Vagina (tissue), 2 donors: ENCODE measurements around the gene HSPB6. TPM values are rescaled to one million over a fixed set of nuclear protein-coding genes. Genes with fewer than 3 reads are reported as not detected.

ENCODE experiments used
- DNase-seq, 2 donors: peaks; one replicate each; pipeline ENCODE4 v3.0.0-alpha.2; 2017; ENCODE audit errors: extremely low spot score in 2 of 2
- H3K27ac ChIP-seq: fragments of 200-600 bp; sonication (generic); one replicate; pipeline ENCODE4 v1.5.1; 2019
- H3K27me3 ChIP-seq: fragments of 200-600 bp; sonication (generic); one replicate; pipeline ENCODE4 v1.5.1; 2019
- H3K36me3 ChIP-seq, 2 donors: fragments of 200-600 bp; sonication (generic); one replicate each; pipeline ENCODE4 v1.5.1; 2017 to 2019
- H3K4me1 ChIP-seq: fragments of 200-600 bp; sonication (generic); one replicate; pipeline ENCODE4 v1.5.1; 2019
- H3K4me3 ChIP-seq, 2 donors: fragments of 200-600 bp; sonication (generic); 1 replicate in 1 of 2; 2 replicates in 1 of 2; pipeline ENCODE4 v1.5.1; 2016 to 2019
- H3K9me3 ChIP-seq: fragments of 200-600 bp; sonication (generic); one replicate; pipeline ENCODE4 v1.5.1; 2019
- CTCF ChIP-seq, 3 experiments: fragments of 450-650 bp in 2 of 3; fragments of 200-600 bp in 1 of 3; sonication (generic) in 1 of 3; IDR thresholded peaks; one replicate each; pipeline ENCODE4 v1.5.1; 2017 to 2019; ENCODE audit warnings: antibody characterized with exemption in 3 of 3, mild to moderate bottlenecking in 2 of 3, moderate library complexity in 2 of 3
- POLR2A ChIP-seq, 2 donors: fragments of 450-650 bp; IDR thresholded peaks; one replicate each; pipeline ENCODE4 v1.6.1; 2017; ENCODE audit warnings: antibody characterized with exemption in 2 of 2, mild to moderate bottlenecking in 2 of 2, moderate library complexity in 2 of 2
- POLR2AphosphoS5 ChIP-seq, 2 donors: sonication (generic); formaldehyde crosslinking; IDR thresholded peaks; one replicate each; pipeline ENCODE4 v1.9.0; 2017; ENCODE audit warnings: antibody characterized with exemption in 2 of 2, mild to moderate bottlenecking in 2 of 2, low read depth in 1 of 2; ENCODE audit not compliant: insufficient read depth in 1 of 2
- intact Hi-C: fragments of 100-400 bp; cut with DNase I; formaldehyde crosslinking; loops from one replicate; pipeline ENCODE4 v1.15.1; 2023
- total RNA-seq: library from RNA; depleted of rRNA; stranded (reverse); fragments of >200 nt; gene quantifications from one replicate; pipeline ENCODE4 v1.2.3, GENCODE V29; 2016

The HSPB6 gene
- total RNA-seq, 1 donor from 2014 or later, result 238 TPM

DNA sequence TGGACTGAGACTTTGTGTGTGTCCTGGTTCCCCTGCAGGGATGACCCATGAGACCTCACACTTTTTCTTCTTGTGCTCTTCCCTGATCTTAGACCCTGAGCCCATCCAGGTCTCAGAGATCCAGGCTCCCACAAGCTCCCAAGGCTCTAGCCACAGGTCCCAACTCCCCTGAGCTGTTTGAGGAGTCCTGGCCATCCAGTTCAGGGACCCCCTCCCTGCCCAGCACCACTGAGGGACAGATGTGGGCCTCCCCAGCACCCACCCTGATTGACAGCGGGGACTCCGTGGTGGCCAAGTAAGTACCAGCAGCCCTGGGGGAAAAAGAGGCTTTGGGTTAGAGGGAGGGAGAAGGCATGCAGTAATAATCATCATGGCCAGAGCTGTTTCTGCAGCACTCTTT, 2.9 kb upstream of the HSPB6 start:
- Histone ChIP-seq H3K4me3 (no peak overlapping the region), H3K36me3 (peaks cover 0 to 4% of the 10 kb centered on the region in 2 donors), H3K9me3 (no peaks in the 10 kb centered on the region), H3K27me3 (no peaks in the 10 kb centered on the region), H3K4me1 (peaks cover 38% of the 10 kb centered on the region), H3K27ac (no peak overlapping the region)
- intact Hi-C loops, result no loop called here
- DNase-seq, result no peak
- TF ChIP-seq POLR2AphosphoS5 (IDR thresholded peaks at IDR 0.05; ENCODE audit: insufficient read depth in 1 of 2, low read depth in 1 of 2) (no peak), CTCF (IDR thresholded peaks at IDR 0.05) (no peak), POLR2A (IDR thresholded peaks at IDR 0.05) (no peak)

GRCh38 chr19:35757749-35758608, 1.1 kb upstream of the HSPB6 start, which contains the start of gene PROSER3:
Gene PROSER3 (plus strand): TSS chr19:35758176. CDS start chr19:35758216, 40 bp downstream.
- intact Hi-C loops, result no loop called here
- peak; percentile 99 to 100 for DNase-seq

GRCh38 chr19:35757231-35757748, 461 bp upstream of the HSPB6 start:
- peaks cover 42% of the 10 kb centered on the region for H3K4me1 ChIP-seq
- TF ChIP-seq POLR2A (IDR thresholded peaks at IDR 0.05) (peak in 1 of 2 donors; percentile 22), CTCF (IDR thresholded peaks at IDR 0.05) (no peak), POLR2AphosphoS5 (IDR thresholded peaks at IDR 0.05; ENCODE audit: insufficient read depth in 1 of 2, low read depth in 1 of 2) (peak; percentile 77 to 91)
- intact Hi-C loops, result no loop called here

More at GRCh38 chr19:35757749-35758608, 1.1 kb upstream of the HSPB6 start, which contains the start of gene PROSER3:
- peak within 1 kb of the TSS; percentile 84 to 88 for H3K4me3 ChIP-seq
- peaks cover 0 to 18% of the 10 kb centered on the region in 2 donors for H3K36me3 ChIP-seq
- peak within 1 kb of the TSS; percentile 97 for H3K27ac ChIP-seq
- H3K27me3 ChIP-seq, result no peaks in the 10 kb centered on the region
- H3K4me1 ChIP-seq, result peaks cover 42% of the 10 kb centered on the region
- peak in 1 of 2 donors; percentile 59 for TF ChIP-seq POLR2A (IDR thresholded peaks at IDR 0.05)
- peak; percentile 82 to 90 for TF ChIP-seq POLR2AphosphoS5 (IDR thresholded peaks at IDR 0.05; ENCODE audit: insufficient read depth in 1 of 2, low read depth in 1 of 2)
- no peak for TF ChIP-seq CTCF (IDR thresholded peaks at IDR 0.05)
- no peaks in the 10 kb centered on the region for H3K9me3 ChIP-seq

GRCh38 chr19:35755550-35756376, 1.1 kb downstream of the HSPB6 start:
- Histone ChIP-seq H3K27ac (peak overlapping the region; percentile 97), H3K36me3 (peaks cover 0 to 27% of the 10 kb centered on the region in 2 donors), H3K9me3 (no peaks in the 10 kb centered on the region), H3K4me1 (peaks cover 42% of the 10 kb centered on the region), H3K27me3 (no peaks in the 10 kb centered on the region), H3K4me3 (peak overlapping the region; percentile 61 to 88)
- no peak for TF ChIP-seq POLR2A (IDR thresholded peaks at IDR 0.05)
- peak in 1 of 2 donors; percentile 83 for TF ChIP-seq POLR2AphosphoS5 (IDR thresholded peaks at IDR 0.05; ENCODE audit: insufficient read depth in 1 of 2, low read depth in 1 of 2)
- TF ChIP-seq CTCF (IDR thresholded peaks at IDR 0.05), result no peak
- DNase-seq, result peak in 1 of 2 donors; percentile 95
- intact Hi-C loops, result no loop called here

More at GRCh38 chr19:35757231-35757748, 461 bp upstream of the HSPB6 start:
- Histone ChIP-seq H3K27ac (peak overlapping the region; percentile 97), H3K4me3 (peak overlapping the region; percentile 61 to 88), H3K27me3 (no peaks in the 10 kb centered on the region), H3K36me3 (peaks cover 0 to 25% of the 10 kb centered on the region in 2 donors), H3K9me3 (no peaks in the 10 kb centered on the region)
- DNase-seq, result peak in 1 of 2 donors; percentile 99
